Measurements from ENCODE around the gene PFKFB4.
A peak's percentile ranks its signal among the peaks of the same experiment; 100 is the strongest.

Gene PFKFB4

GRCh38 chr3:48469046-48469915 is 87.3 kb downstream of the PFKFB4 start:
- Histone ChIP-seq H2AFZ (ENCODE audit: low read depth, low read length, severe bottlenecking) (no peak overlapping the region), H3K27ac (ENCODE audit: low read depth, low read length) (peak overlapping the region; percentile 61), H3F3A (ENCODE audit: insufficient read depth) (peaks cover 23% of the 10 kb centered on the region), H4K20me1 (ENCODE audit: low read depth, low read length) (no peaks in the 10 kb centered on the region), H3K36me3 (ENCODE audit: low read length) (no peaks in the 10 kb centered on the region), H3K9me2 (replicated peaks; ENCODE audit: insufficient read depth, low read length) (no peaks in the 10 kb centered on the region), H3K4me2 (ENCODE audit: low read depth, low read length, poor library complexity, severe bottlenecking) (peak overlapping the region; percentile 28), H3K79me2 (ENCODE audit: insufficient read depth, low read length) (peaks cover 22% of the 10 kb centered on the region; the same call in 1 of the 2 replicates), H3K27me3 (ENCODE audit: low read length) (no peaks in the 10 kb centered on the region), H3K9me3 (ENCODE audit: insufficient read depth, low read length) (no peaks in the 10 kb centered on the region), H3K4me3 (ENCODE audit: insufficient read depth, low read length, poor library complexity, severe bottlenecking) (no peak overlapping the region), H3K9ac (ENCODE audit: low read length) (peak overlapping the region; percentile 36; the same call in 1 of the 2 replicates)
- TF ChIP-seq CTCF (IDR thresholded peaks at IDR 0.05; ENCODE audit: insufficient read depth, low read length, poor library complexity, severe bottlenecking) (no peak), EZH2phosphoT487 (conservative IDR thresholded peaks at IDR 0.05; ENCODE audit: low read length) (no peak)

GRCh38 chr3:48468329-48468731 is 88.3 kb downstream of the PFKFB4 start:
- Histone ChIP-seq H2AFZ (ENCODE audit: low read depth, low read length, severe bottlenecking) (no peak overlapping the region), H3K79me2 (ENCODE audit: insufficient read depth, low read length) (peaks cover 22% of the 10 kb centered on the region; the same call in 1 of the 2 replicates), H3K9me3 (ENCODE audit: insufficient read depth, low read length) (no peaks in the 10 kb centered on the region), H3K27ac (ENCODE audit: low read depth, low read length) (no peak overlapping the region), H3K4me3 (ENCODE audit: insufficient read depth, low read length, poor library complexity, severe bottlenecking) (no peak overlapping the region), H3K4me2 (ENCODE audit: low read depth, low read length, poor library complexity, severe bottlenecking) (peak overlapping the region; percentile 90), H3F3A (ENCODE audit: insufficient read depth) (peaks cover 17% of the 10 kb centered on the region), H4K20me1 (ENCODE audit: low read depth, low read length) (no peaks in the 10 kb centered on the region), H3K9ac (ENCODE audit: low read length) (no peak overlapping the region; the same call in 1 of the 2 replicates), H3K27me3 (ENCODE audit: low read length) (no peaks in the 10 kb centered on the region), H3K9me2 (replicated peaks; ENCODE audit: insufficient read depth, low read length) (no peaks in the 10 kb centered on the region), H3K36me3 (ENCODE audit: low read length) (no peaks in the 10 kb centered on the region)
- TF ChIP-seq EZH2phosphoT487 (conservative IDR thresholded peaks at IDR 0.05; ENCODE audit: low read length) (no peak), CTCF (IDR thresholded peaks at IDR 0.05; ENCODE audit: insufficient read depth, low read length, poor library complexity, severe bottlenecking) (no peak)

All from SU-DHL-6 (cell line).